NT2/D1 (cell line): ENCODE measurements around the gene ADAMTS15.

Experiments used
- SUZ12 ChIP-seq: IDR thresholded peaks from 2 replicates; pipeline ENCODE4 v1.6.1; 2011; ENCODE audit not compliant: insufficient read length, insufficient read depth; ENCODE audit errors: extremely low read depth
- YY1 ChIP-seq: IDR thresholded peaks from 2 replicates; pipeline ENCODE4 v1.6.1; 2011; ENCODE audit not compliant: insufficient read length, insufficient read depth
- ZNF274 ChIP-seq: IDR thresholded peaks from 2 replicates; pipeline ENCODE4 v1.6.1; 2011; ENCODE audit warnings: mild to moderate bottlenecking, low read depth, low read length

- TF ChIP-seq ZNF274 (no peak), YY1 (no peak), SUZ12 (no peak)
Observed at GRCh38 chr11:130421697-130422096, 26.7 kb upstream of the ADAMTS15 start.
